OCI-LY7 (cell line): ENCODE data around the gene SLCO2A1.

Experiments used
- CTCF ChIP-seq: fragments of 200-600 bp; sonication (generic); conservative IDR thresholded peaks from 2 replicates; pipeline ENCODE4 v1.5.1; 2014; ENCODE audit warnings: mild to moderate bottlenecking, antibody characterized with exemption, low read length, moderate library complexity, mixed read lengths
- EZH2phosphoT487 ChIP-seq: fragments of 200-600 bp; sonication (generic); IDR thresholded peaks from 2 replicates; pipeline ENCODE4 v1.6.1; 2018; ENCODE audit warnings: low read depth, borderline replicate concordance, mild to moderate bottlenecking, mixed run types, antibody characterized with exemption, low read length, moderate library complexity, mixed read lengths

- TF ChIP-seq CTCF (no peak), EZH2phosphoT487 (no peak)
These were observed 93.6 kb downstream of the SLCO2A1 start for GRCh38 chr3:133935843-133936769.
